Hepatocyte (in vitro differentiated cells): ENCODE results near the gene ST3GAL4. TPM values are rescaled to one million over a fixed set of nuclear protein-coding genes. Genes with fewer than 3 reads are reported as not detected.

Experiments used
- DNase-seq: peaks from one replicate; pipeline ENCODE4 v3.0.0-alpha.2; 2016; ENCODE audit warnings: low spot score
- H2AFZ ChIP-seq: fragments of 200-600 bp; sonication (generic); 2 replicates; pipeline ENCODE4 v1.6.0; 2016; ENCODE audit warnings: antibody characterized with exemption, mild to moderate bottlenecking
- H3K27ac ChIP-seq: fragments of 200-600 bp; sonication (generic); 2 replicates; pipeline ENCODE4 v1.5.1; 2016; ENCODE audit warnings: mild to moderate bottlenecking
- H3K27me3 ChIP-seq: fragments of 200-600 bp; sonication (generic); 2 replicates; pipeline ENCODE4 v1.6.1; 2016
- H3K36me3 ChIP-seq: fragments of 200-600 bp; sonication (generic); replicated peaks from 2 replicates; pipeline ENCODE4 v1.5.1; 2016; ENCODE audit warnings: low read depth; ENCODE audit not compliant: insufficient read depth
- H3K4me1 ChIP-seq: fragments of 200-600 bp; sonication (generic); 2 replicates; pipeline ENCODE4 v1.5.1; 2016; ENCODE audit warnings: mild to moderate bottlenecking, moderate library complexity; ENCODE audit not compliant: insufficient read depth
- H3K4me2 ChIP-seq: fragments of 200-600 bp; sonication (generic); 2 replicates; pipeline ENCODE4 v1.6.0; 2016
- H3K4me3 ChIP-seq: fragments of 200-600 bp; sonication (generic); 2 replicates; pipeline ENCODE4 v1.5.1; 2016; ENCODE audit warnings: mild to moderate bottlenecking
- H3K79me2 ChIP-seq: fragments of 200-600 bp; sonication (generic); 2 replicates; pipeline ENCODE4 v1.6.0; 2017; ENCODE audit warnings: mild to moderate bottlenecking
- H3K9me2 ChIP-seq: fragments of 200-600 bp; sonication (generic); replicated peaks from 2 replicates; pipeline ENCODE4 v1.6.0; 2017; ENCODE audit warnings: mild to moderate bottlenecking; ENCODE audit not compliant: insufficient read depth
- H3K9me3 ChIP-seq: fragments of 200-600 bp; sonication (generic); 2 replicates; pipeline ENCODE4 v1.5.1; 2016; ENCODE audit warnings: low read depth, mild to moderate bottlenecking
- H4K20me1 ChIP-seq: fragments of 200-600 bp; sonication (generic); 2 replicates; pipeline ENCODE4 v1.6.0; 2016; ENCODE audit warnings: mild to moderate bottlenecking; ENCODE audit not compliant: insufficient read depth, poor library complexity, severe bottlenecking
- EZH2 ChIP-seq: fragments of 200-600 bp; sonication (generic); IDR thresholded peaks from 2 replicates; pipeline ENCODE4 v1.6.1; 2016; ENCODE audit warnings: antibody characterized with exemption, mild to moderate bottlenecking, borderline replicate concordance
- EZH2phosphoT487 ChIP-seq: fragments of 200-600 bp; sonication (generic); IDR thresholded peaks from one replicate; pipeline ENCODE4 v1.6.1; 2018; ENCODE audit warnings: antibody characterized with exemption, mild to moderate bottlenecking, low read depth, moderate library complexity; ENCODE audit not compliant: unreplicated experiment, severe bottlenecking
- WGBS: methylation state at CpG from one replicate; pipeline ENCODE4 v1.1.6; 2016; ENCODE audit warnings: low lambda C conversion rate; ENCODE audit errors: missing lambda C conversion rate; 5-methylcytosine and 5-hydroxymethylcytosine counted together
- polyA plus RNA-seq: library from polyadenylated mRNA; unstranded; fragments of >200 nt; fragmentation: Nextera tagmentation; extraction: Ambion mirVana; gene quantifications from 2 replicates; pipeline ENCODE4 v1.2.1, GENCODE V29; 2016
- total RNA-seq: library from RNA; depleted of rRNA; stranded (reverse); fragments of >200 nt; gene quantifications from 2 replicates; pipeline ENCODE4 v1.2.3, GENCODE V29; 2014
- TF ChIP-seq, protein P1 (sequence below): fragments of 200-600 bp; sonication (generic); IDR thresholded peaks from 2 replicates; pipeline ENCODE4 v1.5.1; 2016; ENCODE audit warnings: antibody characterized with exemption, mild to moderate bottlenecking; ENCODE audit not compliant: poor library complexity

Gene ST3GAL4
- total and polyA plus RNA-seq, 2 experiments from 2014 or later, result 31.0 to 31.5 TPM

DNA sequence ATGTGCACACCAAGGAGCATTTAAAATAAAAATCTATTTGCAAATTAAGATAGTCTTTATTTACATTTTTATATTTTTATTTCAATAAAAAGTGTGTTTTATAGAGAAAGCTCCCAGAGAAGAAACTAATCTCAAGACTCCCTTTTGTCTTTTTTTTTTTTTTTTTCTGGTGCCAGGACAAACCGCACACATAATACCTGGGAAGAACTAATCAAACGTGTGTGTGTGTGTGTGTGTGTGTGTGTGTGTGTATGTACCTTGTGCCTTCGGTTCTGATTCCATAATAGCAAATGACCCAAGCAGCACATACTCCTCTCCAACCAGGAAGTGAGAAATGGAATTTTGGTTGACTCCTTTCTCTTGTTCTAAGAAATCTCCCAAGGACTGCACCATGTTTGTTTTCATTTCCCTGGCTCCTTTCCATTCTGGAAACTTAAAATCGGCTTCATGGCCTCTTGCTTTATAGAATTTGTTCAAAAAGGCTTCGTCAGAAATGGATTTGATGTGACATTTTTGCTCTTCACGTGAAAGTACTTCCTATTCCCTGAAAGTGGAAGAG is 65.3 kb downstream of the ST3GAL4 start:
- no peak for TF ChIP-seq EZH2
- no peak for TF ChIP-seq EZH2phosphoT487
- TF ChIP-seq, protein P1, sequence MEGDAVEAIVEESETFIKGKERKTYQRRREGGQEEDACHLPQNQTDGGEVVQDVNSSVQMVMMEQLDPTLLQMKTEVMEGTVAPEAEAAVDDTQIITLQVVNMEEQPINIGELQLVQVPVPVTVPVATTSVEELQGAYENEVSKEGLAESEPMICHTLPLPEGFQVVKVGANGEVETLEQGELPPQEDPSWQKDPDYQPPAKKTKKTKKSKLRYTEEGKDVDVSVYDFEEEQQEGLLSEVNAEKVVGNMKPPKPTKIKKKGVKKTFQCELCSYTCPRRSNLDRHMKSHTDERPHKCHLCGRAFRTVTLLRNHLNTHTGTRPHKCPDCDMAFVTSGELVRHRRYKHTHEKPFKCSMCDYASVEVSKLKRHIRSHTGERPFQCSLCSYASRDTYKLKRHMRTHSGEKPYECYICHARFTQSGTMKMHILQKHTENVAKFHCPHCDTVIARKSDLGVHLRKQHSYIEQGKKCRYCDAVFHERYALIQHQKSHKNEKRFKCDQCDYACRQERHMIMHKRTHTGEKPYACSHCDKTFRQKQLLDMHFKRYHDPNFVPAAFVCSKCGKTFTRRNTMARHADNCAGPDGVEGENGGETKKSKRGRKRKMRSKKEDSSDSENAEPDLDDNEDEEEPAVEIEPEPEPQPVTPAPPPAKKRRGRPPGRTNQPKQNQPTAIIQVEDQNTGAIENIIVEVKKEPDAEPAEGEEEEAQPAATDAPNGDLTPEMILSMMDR, result no peak
- Histone ChIP-seq H3K9me3 (no peaks in the 10 kb centered on the region), H3K27me3 (no peaks in the 10 kb centered on the region), H3K36me3 (no peaks in the 10 kb centered on the region), H2AFZ (no peak overlapping the region), H3K4me3 (no peak overlapping the region), H3K4me1 (peaks cover 10% of the 10 kb centered on the region), H3K27ac (peak overlapping the region; percentile 61), H3K9me2 (no peaks in the 10 kb centered on the region), H4K20me1 (no peaks in the 10 kb centered on the region), H3K79me2 (no peaks in the 10 kb centered on the region), H3K4me2 (no peak overlapping the region)
- WGBS, result 75% methylated on average over 6 of the region's 6 CpGs
- DNase-seq, result no peak

- Histone ChIP-seq H2AFZ (no peak overlapping the region), H3K36me3 (no peaks in the 10 kb centered on the region), H3K9me2 (no peaks in the 10 kb centered on the region), H3K4me1 (peaks cover 5% of the 10 kb centered on the region), H3K79me2 (no peaks in the 10 kb centered on the region), H4K20me1 (no peaks in the 10 kb centered on the region), H3K4me2 (no peak overlapping the region), H3K27ac (no peak overlapping the region), H3K9me3 (no peaks in the 10 kb centered on the region), H3K4me3 (no peak overlapping the region), H3K27me3 (no peaks in the 10 kb centered on the region)
- DNase-seq, result no peak
- WGBS, result 90% methylated on average over 13 of the region's 13 CpGs
- no peak for TF ChIP-seq EZH2phosphoT487
Observed at GRCh38 chr11:126421271-126421671, 65.8 kb downstream of the ST3GAL4 start.

DNA sequence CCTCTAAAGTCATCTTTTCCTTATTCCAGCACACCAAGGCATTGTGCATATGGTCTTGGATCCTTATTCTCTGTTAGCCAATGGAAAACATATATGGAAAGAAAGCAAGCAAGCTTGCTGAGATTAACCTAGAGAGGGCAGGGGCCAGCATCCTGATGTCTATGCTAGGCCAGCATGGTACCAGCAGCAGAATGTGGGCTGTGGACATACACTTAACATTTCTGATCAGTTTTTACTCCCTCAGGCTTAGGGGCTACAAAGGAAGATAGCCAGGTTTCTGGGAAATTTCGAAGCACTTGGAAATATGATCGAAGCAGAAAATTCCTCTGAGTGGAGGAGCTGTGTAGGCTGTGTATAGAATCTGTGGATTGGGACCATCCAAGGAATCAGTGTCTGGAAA is 67.0 kb downstream of the ST3GAL4 start:
- H4K20me1 ChIP-seq, result no peaks in the 10 kb centered on the region
- no peak overlapping the region for H2AFZ ChIP-seq
- H3K4me2 ChIP-seq, result no peak overlapping the region
- no peaks in the 10 kb centered on the region for H3K36me3 ChIP-seq
- no peaks in the 10 kb centered on the region for H3K79me2 ChIP-seq
- no peak overlapping the region for H3K4me3 ChIP-seq
- no peak overlapping the region for H3K27ac ChIP-seq
- WGBS, result 94% methylated on average over 2 of the region's 2 CpGs
- TF ChIP-seq EZH2phosphoT487 (no peak), EZH2 (no peak)
- TF ChIP-seq, protein P1, result no peak
- H3K9me3 ChIP-seq, result no peaks in the 10 kb centered on the region
- H3K4me1 ChIP-seq, result no peaks in the 10 kb centered on the region
- H3K9me2 ChIP-seq, result no peaks in the 10 kb centered on the region
- no peaks in the 10 kb centered on the region for H3K27me3 ChIP-seq
- DNase-seq, result no peak

- no peaks in the 10 kb centered on the region for H3K79me2 ChIP-seq
- 60% methylated on average over 2 of the region's 2 CpGs for WGBS
Observed at GRCh38 chr11:126423154-126423553, 67.7 kb downstream of the ST3GAL4 start.

More at GRCh38 chr11:126423154-126423553, 67.7 kb downstream of the ST3GAL4 start:
- H3K9me3 ChIP-seq, result no peaks in the 10 kb centered on the region
- no peaks in the 10 kb centered on the region for H4K20me1 ChIP-seq
- DNase-seq, result no peak
- no peak overlapping the region for H3K4me3 ChIP-seq
- H2AFZ ChIP-seq, result no peak overlapping the region
- no peaks in the 10 kb centered on the region for H3K9me2 ChIP-seq
- no peaks in the 10 kb centered on the region for H3K27me3 ChIP-seq
- no peaks in the 10 kb centered on the region for H3K4me1 ChIP-seq
- no peak for TF ChIP-seq EZH2phosphoT487
- no peak for TF ChIP-seq EZH2
- TF ChIP-seq, protein P1, result no peak
- H3K36me3 ChIP-seq, result no peaks in the 10 kb centered on the region
- H3K4me2 ChIP-seq, result no peak overlapping the region
- no peak overlapping the region for H3K27ac ChIP-seq
